Fibroblast of upper back skin (primary cell): ENCODE data around the gene DLX1.
"Not testable (repeated sequence)": the region's sequence is repeated elsewhere in the genome, so short reads cannot be mapped to it uniquely, and the experiment has no call there.

Source experiments
- DNase-seq: peaks from one replicate; pipeline ENCODE4 v3.0.0-alpha.2; 2013

Gene DLX1

DNA sequence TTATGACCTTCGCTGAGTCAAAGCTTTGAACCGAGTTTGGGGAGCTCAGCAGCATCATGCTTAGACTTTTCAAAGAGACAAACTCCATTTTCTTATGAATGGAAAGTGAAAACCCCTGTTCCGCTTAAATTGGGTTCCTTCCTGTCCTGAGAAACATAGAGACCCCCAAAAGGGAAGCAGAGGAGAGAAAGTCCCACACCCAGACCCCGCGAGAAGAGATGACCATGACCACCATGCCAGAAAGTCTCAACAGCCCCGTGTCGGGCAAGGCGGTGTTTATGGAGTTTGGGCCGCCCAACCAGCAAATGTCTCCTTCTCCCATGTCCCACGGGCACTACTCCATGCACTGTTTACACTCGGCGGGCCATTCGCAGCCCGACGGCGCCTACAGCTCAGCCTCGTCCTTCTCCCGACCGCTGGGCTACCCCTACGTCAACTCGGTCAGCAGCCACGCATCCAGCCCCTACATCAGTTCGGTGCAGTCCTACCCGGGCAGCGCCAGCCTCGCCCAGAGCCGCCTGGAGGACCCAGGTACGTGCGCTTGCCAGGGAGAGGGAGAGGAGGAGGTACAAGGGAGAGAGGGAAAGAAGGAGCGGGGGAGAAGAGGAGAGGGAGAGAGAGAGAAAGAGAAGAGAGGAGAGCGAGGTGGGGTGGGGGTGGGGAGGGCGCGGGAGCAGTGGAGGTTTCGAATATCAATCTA lies at the start of gene DLX1:
Gene DLX1 (plus strand): TSS at position 48 of the 700 bp plus-strand sequence. CDS start 171 bp downstream, at position 219.
- no peak for DNase-seq

DNA sequence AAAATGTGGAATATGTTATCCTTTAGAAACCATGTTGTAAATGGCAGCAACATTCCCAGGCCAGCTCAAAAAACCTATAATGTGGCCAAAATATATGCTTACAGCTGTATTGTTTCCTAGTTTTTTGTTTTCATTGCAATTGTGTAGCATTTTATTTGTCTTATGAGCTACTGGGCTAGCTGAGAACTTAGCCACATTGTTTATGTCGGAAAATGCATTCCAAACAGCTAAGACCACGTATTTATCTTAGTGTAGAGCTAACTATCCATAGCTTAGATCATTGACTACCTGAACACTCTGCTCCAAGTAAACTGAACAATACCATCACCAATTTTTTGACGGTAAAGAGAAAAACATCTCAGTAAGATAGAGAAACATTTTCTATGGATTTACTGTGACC lies 47.2 kb upstream of the DLX1 start:
- no peak for DNase-seq

DNA sequence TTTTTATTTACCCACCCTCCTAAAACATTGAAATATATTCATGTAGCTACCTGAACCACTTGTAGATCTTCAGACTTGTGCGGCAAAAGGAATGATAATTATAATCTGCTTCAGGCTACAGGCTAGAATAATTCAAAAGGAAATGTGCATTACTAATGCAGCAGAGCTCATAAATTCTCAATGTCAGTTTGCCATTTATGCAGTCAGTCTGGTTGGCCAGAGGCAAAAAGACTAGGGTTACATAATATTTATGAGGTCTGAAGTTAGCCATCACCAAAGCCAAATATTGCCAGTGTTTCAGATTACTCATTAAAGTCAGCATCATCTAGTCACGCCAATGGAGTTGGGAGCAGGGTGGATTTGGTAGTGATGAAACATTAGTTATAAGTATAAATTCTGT lies 46.7 kb upstream of the DLX1 start:
- peak; percentile 69 for DNase-seq

DNA sequence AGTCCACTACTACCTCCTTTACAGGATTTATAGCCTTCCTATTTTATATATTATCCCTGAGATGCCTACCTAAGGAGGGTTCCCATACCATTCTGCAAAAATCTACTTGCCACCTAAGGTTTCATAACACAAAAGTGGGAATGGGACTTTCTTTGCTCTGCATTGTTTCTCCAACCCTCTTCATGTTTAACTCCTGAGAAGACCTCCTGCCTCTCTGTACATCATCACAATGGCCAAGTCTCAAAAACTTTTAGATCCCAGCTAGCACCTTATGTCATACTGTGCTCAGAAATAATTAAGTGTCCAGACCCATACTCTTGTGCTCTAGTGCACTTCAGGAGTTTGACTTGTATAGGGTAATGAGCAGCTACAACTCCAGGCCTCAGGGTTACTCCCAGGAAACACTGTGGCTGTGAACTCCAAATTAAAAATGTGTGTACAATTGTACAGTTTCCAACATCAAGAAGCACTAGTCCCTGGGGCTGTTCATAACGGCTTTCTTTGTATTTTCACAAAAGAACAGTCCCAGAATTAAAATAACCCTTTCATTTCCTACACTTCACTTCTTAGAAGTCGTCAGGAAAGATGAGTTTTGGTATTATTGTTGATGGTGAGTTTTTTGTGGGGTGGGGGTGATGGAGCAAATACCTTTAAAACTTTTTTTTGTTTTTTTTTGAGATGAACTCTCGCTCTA lies 46.1 kb upstream of the DLX1 start:
- no peak for DNase-seq

DNA sequence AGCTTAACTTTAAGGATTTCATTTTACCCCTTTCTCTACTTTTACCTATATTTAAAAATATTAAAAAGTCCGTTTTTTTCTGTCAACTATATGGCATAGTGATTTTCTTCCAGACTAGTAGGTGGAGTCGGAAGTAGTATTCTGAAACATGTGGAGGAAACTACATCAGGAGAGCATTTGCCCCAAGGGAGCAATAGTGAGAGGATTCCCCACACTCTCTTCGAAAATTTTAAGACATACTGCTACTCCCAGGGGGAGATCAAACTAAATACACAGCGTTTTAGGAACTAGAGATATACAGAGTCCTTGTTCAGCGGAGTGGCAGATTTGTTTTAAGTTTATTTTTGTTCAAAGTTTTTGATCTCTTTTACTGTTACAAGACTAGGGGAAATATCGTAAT lies 45.0 kb upstream of the DLX1 start:
- DNase-seq, result no peak

DNA sequence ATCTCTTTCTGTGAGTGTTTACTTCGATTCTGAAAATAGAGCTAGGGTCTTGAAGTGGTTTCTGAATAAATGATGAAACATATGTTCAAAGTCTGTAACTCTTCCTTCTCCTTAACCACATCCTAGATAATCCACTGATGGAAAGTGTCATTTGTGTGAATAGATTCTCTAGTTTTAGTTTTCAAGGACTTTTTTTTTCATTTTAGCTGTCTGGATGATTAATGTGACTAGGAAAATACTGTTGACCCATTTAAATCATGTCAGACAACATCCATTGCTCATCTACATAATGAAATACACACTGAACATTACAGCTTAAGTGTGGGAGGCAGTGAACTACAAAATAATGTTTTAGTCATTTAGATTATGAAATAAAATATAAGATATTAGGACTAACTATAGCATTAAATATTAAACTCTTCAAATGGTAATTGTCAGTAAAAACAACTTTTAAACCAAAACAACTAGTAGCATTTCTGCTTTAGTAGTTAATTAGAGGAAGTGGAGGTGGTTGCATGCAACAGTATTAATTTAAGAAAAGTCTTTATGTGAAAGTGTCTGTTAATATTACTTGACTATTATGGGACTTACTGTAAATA lies 39.1 kb upstream of the DLX1 start:
- DNase-seq, result peak; percentile 62

DNA sequence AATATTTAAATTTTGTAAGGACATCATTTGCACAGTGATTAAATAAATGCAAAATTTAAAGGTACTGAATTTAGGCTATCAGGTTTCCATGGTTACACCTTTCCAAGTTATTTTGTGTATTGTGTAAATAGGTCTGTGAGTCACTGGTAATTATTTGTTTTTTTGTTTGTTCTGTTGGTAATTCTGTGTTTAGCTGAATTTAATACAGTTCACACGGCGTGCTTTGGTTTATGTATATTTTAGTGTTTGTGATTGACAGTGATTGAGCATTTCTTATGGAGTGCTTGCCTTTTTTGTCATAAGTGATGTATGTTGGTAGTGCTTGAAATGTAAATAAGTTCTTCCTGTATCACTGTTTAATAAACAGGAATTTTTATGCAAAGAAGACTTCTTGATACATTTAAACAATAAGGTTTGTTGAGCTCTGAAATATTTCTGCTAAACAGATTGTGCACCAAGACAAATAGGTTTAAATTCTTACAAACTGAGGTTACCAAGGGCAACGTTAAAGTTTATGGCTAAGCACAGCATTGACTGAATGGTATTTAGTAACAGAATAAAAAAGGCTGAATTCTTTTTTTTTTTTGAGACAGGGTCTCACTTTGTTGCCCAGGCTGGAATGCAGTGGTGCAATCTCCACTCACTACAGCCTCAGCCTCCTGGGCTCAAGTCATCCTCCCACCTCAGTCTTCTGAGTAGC lies 38.3 kb upstream of the DLX1 start:
- no peak for DNase-seq

DNA sequence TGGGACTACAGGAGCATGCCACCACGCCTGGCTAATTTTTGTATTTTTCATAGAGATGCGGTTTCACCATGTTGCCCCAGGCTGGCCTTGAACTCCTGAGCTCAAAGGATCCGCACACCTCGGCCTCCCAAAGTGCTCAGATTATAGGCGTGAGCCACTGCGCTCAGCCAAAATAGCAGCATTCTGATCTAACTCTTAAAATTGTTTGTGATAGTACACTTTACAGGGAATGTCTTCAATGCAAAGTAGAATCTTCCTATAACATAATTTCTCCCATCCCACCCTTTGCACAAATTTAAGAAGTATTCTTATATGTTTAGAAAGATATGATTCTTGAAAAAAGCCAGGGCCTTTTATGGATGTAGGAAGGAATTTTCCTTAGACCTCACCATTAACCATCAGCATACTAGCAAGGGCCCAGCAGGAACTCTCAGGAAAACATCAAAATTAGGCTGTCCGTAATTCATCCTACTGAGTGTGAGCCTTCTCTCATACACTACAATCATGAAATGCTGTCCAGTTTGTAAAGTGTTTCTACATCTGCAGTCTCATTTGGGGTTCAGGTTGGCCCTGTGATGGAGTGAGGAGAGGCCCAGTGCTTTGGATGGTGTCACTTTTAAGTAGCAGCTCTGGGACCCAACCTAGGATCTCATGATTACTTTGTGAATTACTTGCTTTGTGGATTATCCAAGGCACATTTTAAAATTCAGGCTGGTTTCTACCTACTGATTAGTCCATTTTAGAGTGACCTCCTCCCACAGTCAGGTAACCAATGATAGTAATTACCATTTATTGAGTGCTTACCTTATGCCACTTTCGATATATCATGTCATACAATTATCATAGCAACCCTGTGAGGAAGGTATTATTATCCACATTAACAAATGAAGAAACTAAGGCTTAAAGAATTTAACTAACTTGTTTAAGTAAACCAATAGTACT lies 37.5 kb upstream of the DLX1 start:
- DNase-seq, result no peak

DNA sequence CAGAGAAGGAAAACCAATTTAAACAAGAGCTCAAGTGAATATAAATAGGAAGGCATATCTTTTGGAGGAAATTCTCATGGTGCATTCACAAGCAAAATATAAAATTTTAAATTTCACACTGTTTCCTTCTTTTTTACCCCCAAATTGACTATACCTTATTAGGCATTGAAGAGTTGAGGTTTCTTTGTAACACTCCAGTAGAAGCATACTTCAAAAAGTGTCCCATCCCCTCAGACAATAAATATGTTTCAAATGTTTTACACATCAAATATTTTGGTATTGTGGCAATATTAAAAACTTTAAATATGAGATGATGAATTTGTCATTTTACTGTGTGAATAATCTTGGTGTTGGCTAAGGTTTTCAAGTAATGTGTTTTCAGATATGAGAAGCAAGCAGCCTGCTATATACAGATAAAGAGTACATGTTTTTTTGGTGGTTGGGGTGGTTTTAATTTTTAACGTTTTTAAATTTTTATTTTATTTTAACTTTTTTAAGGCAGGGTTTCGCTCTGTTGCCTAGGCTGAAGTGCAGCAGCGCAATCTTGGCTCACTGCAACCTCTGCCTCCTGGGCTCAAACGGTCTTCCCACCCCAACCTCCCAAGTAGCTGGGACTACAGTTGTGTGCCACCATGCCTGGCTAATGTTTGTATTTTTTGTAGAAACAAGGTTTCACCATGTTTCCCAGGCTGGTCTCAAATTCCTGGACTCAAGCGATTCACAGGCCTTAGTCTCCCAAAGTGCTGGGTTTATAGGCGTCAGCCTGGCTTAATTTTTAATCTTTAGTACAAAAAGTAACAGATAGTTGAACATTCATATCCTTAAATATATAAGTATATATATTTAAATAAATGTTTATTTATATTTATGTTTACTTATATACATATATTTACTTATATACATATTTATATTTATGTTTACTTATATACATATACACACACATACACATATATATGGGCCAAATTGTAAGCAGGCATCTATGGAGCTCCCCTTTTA lies 36.5 kb upstream of the DLX1 start:
- no peak for DNase-seq

DNA sequence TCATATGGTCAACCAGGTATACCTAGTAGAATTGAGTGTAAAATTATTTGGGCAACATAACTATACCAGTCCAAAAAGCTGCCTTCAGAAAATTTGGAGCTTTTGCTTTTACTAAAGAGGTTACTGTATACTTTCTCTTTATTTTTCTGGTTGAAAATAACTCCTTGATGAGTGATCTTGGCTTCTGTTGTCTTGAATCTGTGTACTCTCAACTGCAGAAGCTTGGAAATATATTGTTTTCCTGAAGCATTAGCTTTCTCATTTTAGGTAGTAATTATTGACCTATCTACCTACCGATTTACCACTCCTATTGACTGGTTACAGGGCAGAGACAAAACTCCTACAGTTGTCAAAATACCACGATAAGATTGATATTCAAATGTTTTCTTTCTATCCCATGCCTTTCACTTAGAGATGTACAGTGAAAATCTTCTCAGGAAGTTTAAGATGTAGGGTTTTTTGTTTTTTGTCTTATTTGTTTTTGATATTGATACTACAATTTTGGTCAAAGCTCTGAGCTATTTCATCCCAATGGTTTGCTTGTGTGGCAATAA lies 35.7 kb upstream of the DLX1 start:
- DNase-seq, result no peak

DNA sequence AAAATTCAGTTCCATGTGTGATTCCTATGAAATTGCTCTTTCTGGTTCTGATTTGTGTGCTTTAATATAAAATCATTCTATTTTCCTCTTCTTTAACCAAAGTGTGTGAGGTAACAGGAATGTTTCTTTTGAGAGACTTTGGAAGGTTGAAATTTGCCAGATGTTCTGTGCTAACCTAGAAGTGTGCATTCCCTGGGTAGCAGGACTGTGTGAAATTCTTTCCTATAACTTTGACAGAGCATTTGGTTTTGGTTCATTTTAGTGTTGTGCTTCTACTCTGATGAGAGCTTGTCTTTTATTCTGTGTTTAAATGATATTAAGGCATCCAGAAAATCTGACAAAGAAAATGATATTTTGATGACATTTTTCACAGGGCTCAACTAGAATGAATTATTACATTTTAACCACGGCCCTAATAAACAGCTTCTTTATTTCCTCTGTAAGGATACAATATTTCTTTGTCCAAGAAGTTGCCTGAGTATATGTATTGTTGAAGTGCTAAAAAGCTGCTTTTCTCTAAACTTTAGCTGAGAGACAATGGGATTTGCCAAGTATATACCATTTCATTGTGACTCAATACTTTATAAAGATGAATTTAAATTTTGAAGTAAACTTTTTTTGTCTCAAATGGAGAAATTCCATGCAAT lies 34.7 kb upstream of the DLX1 start:
- DNase-seq, result peak; percentile 16

DNA sequence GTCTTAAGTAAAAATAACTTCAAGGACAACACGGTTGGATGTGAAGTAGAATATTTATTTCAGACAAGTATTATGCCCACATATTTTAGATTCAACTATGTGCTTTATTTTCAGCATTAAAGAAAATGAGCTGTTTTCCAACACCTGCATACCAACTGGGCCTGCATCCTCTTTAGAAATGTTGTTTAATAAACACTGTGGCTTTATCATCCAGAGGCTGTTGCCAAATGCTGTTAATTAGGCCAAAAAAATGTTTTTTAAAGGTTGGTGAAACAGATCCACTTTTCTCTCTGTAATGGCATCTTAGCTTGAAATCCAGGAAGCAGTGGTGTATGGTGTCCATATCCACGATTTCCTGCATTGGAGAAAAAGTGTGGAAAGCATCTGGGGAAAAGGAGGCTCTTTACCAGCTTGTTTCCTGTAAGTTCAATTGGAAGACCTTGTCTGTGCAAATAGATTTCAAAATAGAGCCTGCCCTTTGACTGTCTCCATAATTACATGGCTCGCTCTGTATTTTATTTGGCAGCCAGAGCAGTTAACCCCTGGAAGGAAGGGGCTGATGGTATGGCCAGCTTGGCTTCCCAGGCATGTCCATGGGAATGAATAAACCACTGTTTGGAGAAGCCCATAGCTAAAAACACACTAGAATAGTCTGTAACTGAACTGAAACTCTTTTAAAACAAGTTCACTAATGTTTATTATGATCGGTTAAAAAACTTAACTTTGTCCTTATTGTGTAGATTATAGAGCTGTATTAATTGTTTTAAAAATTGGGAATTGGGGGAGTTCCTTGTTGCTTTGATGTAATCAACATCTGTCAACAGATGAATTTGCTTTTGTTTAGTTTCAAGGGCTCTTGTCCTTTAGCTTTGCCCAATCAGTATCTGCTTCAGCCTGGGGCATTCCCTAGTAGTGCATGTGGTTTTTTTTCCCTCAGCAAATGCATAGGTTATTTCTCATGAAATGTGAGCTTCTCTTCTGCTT lies 33.0 kb upstream of the DLX1 start:
- DNase-seq, result peak; percentile 16

DNA sequence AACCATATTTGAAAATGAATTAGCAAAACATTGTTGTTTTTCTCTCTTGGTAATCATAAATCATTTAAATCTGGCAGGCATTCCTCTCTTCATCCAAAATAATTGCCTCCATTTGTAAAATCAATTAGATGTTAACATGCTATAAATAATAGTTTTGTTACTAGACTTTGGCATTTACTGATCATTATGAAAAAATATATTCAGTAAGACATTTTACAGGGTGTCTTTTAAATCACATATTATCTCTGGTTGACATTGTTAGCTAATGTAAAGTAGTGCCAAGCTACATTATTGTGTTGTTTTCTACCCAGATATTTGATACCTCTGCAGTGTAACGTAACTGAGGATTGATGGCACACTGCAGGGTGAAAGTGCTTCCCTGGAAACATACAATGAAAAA lies 31.8 kb upstream of the DLX1 start:
- no peak for DNase-seq

DNA sequence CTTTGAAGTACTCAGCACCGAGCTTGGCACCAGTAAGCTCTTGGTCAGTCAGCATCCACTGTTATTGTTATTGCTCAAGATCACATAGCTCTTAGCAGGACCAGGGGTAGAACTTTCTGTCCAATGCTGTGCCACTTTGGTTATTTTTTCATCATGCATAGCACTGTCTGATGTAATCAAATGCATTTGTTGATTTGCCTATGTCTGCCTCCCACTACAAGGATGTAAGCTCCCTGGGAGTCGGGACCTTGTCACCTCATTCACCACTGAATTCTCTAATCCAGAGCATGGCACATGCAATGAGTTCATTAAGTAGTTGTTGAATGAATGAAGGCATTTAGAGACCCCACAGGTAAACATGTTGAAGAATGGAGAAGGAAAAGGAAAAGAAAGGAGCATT lies 29.0 kb upstream of the DLX1 start:
- no peak for DNase-seq

DNA sequence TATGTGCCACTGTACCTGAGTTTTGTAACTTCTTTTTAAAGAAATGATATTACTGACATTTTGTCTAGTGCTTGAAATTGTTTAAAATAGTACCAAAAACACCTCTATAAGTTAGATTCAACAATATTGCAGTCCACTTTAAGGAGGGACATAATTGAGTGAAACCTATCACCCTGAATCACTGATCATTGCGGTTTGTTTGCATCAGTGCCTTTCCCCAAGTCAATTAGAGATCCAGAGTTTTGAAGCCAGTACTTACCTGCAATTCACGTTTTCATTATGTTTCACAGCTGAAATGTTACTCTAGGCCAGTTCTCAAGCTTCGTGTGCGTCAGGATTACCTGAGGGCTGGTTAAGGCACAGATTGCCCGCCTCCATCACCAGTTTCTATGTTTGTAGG lies 26.6 kb upstream of the DLX1 start:
- no peak for DNase-seq

DNA sequence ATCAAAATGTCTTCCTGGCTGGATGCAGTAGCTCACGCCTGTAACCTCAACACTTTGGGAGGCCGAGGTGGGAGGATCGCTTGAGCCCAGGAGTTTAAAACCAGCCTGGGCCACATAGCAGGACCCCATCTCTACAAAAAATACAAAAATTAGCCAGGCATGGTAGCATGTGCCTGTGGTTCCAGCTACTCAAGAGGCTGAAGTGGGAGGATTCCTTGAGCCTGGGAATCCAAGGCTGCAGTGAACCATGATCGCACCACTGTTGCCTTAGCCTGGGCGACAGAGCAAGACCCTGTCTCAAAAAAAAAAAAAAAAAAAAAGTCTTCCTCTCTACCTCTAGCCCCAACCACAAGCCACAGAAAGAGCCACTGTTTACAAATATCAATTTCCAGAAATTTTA lies 25.2 kb upstream of the DLX1 start:
- DNase-seq, result not testable (repeated sequence)

DNA sequence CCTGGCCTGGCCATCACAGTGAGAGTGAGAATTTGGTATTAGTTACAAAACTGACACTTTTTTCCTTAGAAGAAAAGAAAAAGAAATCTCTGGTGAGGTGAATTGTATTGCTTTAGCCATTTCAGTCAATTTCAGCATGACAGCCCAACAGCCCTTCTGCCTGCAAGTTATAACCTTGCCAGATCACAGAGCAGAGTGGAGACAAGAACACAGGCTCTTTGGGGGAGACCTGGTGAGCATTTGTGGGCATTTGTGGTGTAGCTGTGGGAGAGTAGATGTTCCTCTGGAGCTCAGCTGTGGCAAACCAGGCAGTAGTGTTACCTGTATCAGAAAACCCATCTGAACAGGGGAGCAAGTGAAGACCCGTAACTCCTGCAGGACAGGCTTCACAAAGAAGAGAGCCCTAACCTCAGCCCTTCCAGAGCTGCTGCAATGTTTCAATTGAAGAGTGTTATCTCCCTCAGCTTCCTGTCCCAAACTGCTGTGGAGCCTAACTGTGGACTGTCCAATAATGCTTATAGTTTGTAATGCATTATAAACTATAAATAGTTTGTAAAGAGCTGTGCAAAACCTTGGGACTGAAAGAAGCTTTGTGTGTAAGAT lies 22.8 kb upstream of the DLX1 start:
- no peak for DNase-seq

DNA sequence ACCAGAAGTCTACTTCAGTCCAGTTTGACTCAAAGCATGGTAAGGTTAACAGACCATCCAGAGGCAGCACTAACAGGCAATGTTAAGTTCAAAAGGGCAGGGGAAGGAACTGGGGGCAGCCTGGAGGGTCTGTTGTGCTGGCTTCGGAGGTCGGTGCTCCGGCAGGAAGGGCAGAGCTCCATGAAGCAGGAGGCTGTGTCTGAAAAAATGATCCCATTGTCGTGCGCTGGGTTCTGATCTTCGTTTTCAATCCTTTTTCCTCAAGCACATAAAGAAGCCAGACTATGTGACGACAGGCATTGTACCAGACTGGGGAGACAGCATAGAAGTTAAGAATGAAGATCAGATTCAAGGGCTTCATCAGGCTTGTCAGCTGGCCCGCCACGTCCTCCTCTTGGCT lies 21.9 kb upstream of the DLX1 start:
- no peak for DNase-seq

DNA sequence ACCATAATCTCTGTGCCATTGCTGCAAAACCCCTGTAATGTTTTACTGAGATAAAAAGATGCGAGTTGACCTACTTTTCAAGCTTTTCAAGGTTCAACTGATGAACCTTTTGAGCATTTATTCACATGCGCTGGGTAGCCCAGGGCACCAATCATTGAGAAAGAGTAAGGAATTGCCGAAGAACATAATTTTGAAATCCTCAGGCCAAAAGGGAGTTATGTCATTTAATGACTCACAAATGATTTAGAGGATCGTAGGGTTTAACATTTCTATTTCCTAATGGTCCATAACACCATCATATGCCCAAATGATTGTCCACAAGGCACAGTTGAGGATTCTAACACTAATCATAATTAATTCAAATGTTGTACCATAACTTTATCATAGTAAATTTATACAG lies 20.2 kb upstream of the DLX1 start:
- DNase-seq, result no peak
